Activated B cell treated with CpG ODN at 0.5 μM for 24 hours (primary cell): ENCODE measurements around the gene SLC8A3. TPM values are rescaled to one million over a fixed set of nuclear protein-coding genes. Genes with fewer than 3 reads are reported as not detected.

Source experiments
- ATAC-seq: fragments of 200-7000 bp; cut with Tn5 transposase; one replicate; pipeline ENCODE4 v1.10.0; 2021; ENCODE audit warnings: low read depth, mild to moderate bottlenecking, moderate library complexity
- CTCF ChIA-PET: fragments of 350-600 bp; sonication (Branson Sonifier 250); formaldehyde crosslinking; loops from one replicate; lab custom pipeline; 2021; ENCODE audit warnings: antibody characterized with exemption; lab: Charles Lee
- POLR2A ChIA-PET: fragments of 350-600 bp; sonication (Branson Sonifier 250); formaldehyde crosslinking; loops from one replicate; lab custom pipeline; 2021; ENCODE audit warnings: antibody characterized with exemption; lab: Charles Lee
- DNase-seq: peaks from one replicate; pipeline ENCODE4 v3.0.0; 2022
- H3K27ac Mint-ChIP-seq: one replicate; pipeline ENCODE4 v1.8.0; 2020; ENCODE audit warnings: mixed read lengths
- H3K27me3 Mint-ChIP-seq: one replicate; pipeline ENCODE4 v1.8.0; 2021; ENCODE audit warnings: mixed read lengths
- H3K36me3 Mint-ChIP-seq: one replicate; pipeline ENCODE4 v1.8.0; 2021; ENCODE audit warnings: low read depth, mixed read lengths
- H3K4me1 Mint-ChIP-seq: one replicate; pipeline ENCODE4 v1.8.0; 2021; ENCODE audit warnings: mixed read lengths
- H3K4me3 Mint-ChIP-seq: one replicate; pipeline ENCODE4 v1.8.0; 2020; ENCODE audit warnings: mild to moderate bottlenecking, mixed read lengths
- H3K9me3 Mint-ChIP-seq: one replicate; pipeline ENCODE4 v1.8.0; 2020; ENCODE audit warnings: mixed read lengths
- CTCF ChIP-seq: fragments of 200-600 bp; IDR thresholded peaks from one replicate; pipeline ENCODE4 v1.8.0; 2022; ENCODE audit warnings: antibody characterized with exemption, mild to moderate bottlenecking
- intact Hi-C: fragments of 100-400 bp; cut with micrococcal nuclease; formaldehyde crosslinking; loops from one replicate; pipeline ENCODE4 v1.15.1; 2024
- total RNA-seq: library from RNA; stranded (reverse); gene quantifications from 2 replicates; pipeline ENCODE4 v1.2.3, GENCODE V29; 2022

The SLC8A3 gene
- total RNA-seq, 1 donor from 2014 or later: 0.13 TPM

DNA sequence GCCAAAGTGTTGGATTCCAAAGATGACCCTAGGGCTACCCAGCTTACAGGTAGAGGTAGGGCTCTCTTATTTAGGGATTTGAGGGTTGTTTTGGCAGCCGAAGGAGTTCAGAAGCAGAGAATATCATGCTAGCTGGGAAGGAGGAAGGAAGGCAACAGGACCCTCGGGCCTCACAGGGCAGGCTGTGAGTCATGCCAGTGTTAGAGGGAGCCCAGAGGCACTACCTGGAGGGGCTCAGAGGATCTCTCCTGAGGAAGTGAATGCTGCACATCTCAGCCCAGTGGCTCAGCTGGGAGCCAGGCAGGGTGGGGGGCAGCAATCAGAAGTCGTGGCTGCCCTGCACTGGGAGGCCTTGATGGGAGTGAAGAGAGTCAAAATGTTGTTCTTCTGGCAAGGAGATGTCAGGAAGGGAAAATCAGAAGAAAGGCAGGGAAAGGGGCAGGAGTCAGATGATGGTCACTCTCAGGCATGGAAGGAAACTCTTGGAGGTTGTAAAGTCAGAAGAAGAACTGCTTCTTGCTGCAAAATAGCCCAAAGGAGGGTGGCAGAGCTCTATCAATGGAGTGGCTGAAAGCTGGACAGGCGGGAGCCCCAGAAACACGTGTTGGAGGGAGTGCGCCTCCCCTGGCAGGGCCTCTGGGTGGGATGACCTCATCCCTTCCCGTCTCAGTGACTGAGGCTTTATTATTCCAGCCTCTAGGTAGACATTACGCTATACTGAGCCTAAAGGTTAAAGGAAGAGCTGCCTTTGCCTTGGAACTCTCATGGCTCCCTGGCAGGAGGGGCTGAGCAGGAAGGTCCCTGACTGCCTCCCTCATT, 168.2 kb downstream of the SLC8A3 start:
- no peak overlapping the region for H3K4me3 Mint-ChIP-seq
- ChIA-PET POLR2A (no interaction called here), CTCF (interaction anchor here (1.2 to 1.4 kb wide), 3 partner anchors 7 to 14 kb away, joined by 3 to 5 read pairs (median 5); no protein-coding TSS in a partner anchor)
- no peak for ATAC-seq
- intact Hi-C loops: no loop called here
- no peaks in the 10 kb centered on the region for H3K27me3 Mint-ChIP-seq
- no peak overlapping the region for H3K27ac Mint-ChIP-seq
- DNase-seq: no peak
- no peak for TF ChIP-seq CTCF
- H3K4me1 Mint-ChIP-seq: peaks cover 8% of the 10 kb centered on the region
- H3K9me3 Mint-ChIP-seq: no peaks in the 10 kb centered on the region
- H3K36me3 Mint-ChIP-seq: no peaks in the 10 kb centered on the region

- ATAC-seq: no peak
- TF ChIP-seq CTCF: no peak
- intact Hi-C loops: no loop called here
- no peak for DNase-seq
- no peak overlapping the region for H3K4me3 Mint-ChIP-seq
- CTCF ChIA-PET: interaction anchor here (1.2 to 1.4 kb wide), 3 partner anchors 8 to 15 kb away, joined by 3 to 5 read pairs (median 5); no protein-coding TSS in a partner anchor
- H3K9me3 Mint-ChIP-seq: no peaks in the 10 kb centered on the region
- H3K36me3 Mint-ChIP-seq: no peaks in the 10 kb centered on the region
- H3K4me1 Mint-ChIP-seq: peaks cover 8% of the 10 kb centered on the region
- peaks cover 5% of the 10 kb centered on the region for H3K27me3 Mint-ChIP-seq
- POLR2A ChIA-PET: no interaction called here
- H3K27ac Mint-ChIP-seq: no peak overlapping the region
Observed at GRCh38 chr14:70019695-70020094, 169.1 kb downstream of the SLC8A3 start.

- intact Hi-C loops: no loop called here
- DNase-seq (no peak), ATAC-seq (no peak)
- TF ChIP-seq CTCF: no peak
- Mint-ChIP-seq H3K9me3 (no peaks in the 10 kb centered on the region), H3K36me3 (no peaks in the 10 kb centered on the region), H3K4me3 (peak overlapping the region; percentile 22), H3K27me3 (peaks cover 5% of the 10 kb centered on the region), H3K27ac (no peak overlapping the region), H3K4me1 (peaks cover 8% of the 10 kb centered on the region)
- ChIA-PET CTCF (interaction anchor here (1.4 kb wide), 1 partner anchor 9 kb away, joined by 5 read pairs; no protein-coding TSS in a partner anchor), POLR2A (no interaction called here)
Observed at GRCh38 chr14:70018713-70019211, 170.0 kb downstream of the SLC8A3 start.

DNA sequence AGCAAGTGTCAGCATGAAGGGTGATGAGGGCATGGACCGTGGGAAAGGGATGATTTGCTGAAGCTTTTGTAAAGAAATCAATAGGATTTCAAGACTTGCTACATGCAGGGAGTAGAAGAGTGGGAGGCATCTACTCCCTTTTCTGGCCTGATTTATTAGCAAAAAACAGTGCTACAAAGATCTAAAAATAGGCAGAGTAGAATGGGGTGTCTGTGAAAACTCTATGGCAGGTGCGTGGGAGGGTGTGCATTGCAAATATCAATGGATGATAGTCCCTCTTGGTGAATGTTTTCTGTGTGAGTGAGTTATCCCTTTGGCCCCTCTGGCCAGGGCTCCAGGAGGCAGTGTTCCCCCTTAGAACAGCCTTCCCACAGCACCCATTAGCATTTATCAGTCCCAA, 170.5 kb downstream of the SLC8A3 start:
- no peak overlapping the region for H3K27ac Mint-ChIP-seq
- ATAC-seq (no peak), DNase-seq (no peak)
- POLR2A ChIA-PET: no interaction called here
- H3K4me1 Mint-ChIP-seq: peaks cover 8% of the 10 kb centered on the region
- intact Hi-C loops: no loop called here
- H3K9me3 Mint-ChIP-seq: no peaks in the 10 kb centered on the region
- peaks cover 5% of the 10 kb centered on the region for H3K27me3 Mint-ChIP-seq
- no peaks in the 10 kb centered on the region for H3K36me3 Mint-ChIP-seq
- CTCF ChIA-PET: no interaction called here
- TF ChIP-seq CTCF: no peak
- H3K4me3 Mint-ChIP-seq: no peak overlapping the region

- peaks cover 8% of the 10 kb centered on the region for H3K4me1 Mint-ChIP-seq
- peaks cover 5% of the 10 kb centered on the region for H3K27me3 Mint-ChIP-seq
- no peak for DNase-seq
- ChIA-PET POLR2A (no interaction called here), CTCF (interaction anchor here (1.0 to 1.8 kb wide), 2 partner anchors 17 to 196 kb away, joined by 3 to 5 read pairs; no protein-coding TSS in a partner anchor)
- H3K27ac Mint-ChIP-seq: no peak overlapping the region
- intact Hi-C loops: loop anchor here (1.0 kb wide), 1 partner anchor 28 kb away; no protein-coding TSS in a partner anchor
- H3K4me3 Mint-ChIP-seq: no peak overlapping the region
- no peaks in the 10 kb centered on the region for H3K9me3 Mint-ChIP-seq
- no peak for ATAC-seq
- H3K36me3 Mint-ChIP-seq: no peaks in the 10 kb centered on the region
- no peak for TF ChIP-seq CTCF
Observed at GRCh38 chr14:70014406-70015095, 174.2 kb downstream of the SLC8A3 start.
